K562 (cell line): Measurements from ENCODE around the gene PIANP. TPM values are rescaled to one million over a fixed set of nuclear protein-coding genes. Genes with fewer than 3 reads are reported as not detected.

Experiments used
- ATF7 ChIP-seq: fragments of 450-650 bp; IDR thresholded peaks from 2 replicates; pipeline ENCODE4 v1.7.1; 2014; ENCODE audit warnings: mild to moderate bottlenecking, moderate library complexity
- CAMTA2 ChIP-seq: fragments of 250-450 bp; sonication (Bioruptor Pico); conservative IDR thresholded peaks from 2 replicates; pipeline ENCODE4 v1.5.1; 2022
- ELK3 ChIP-seq: fragments of 450-650 bp; formaldehyde crosslinking; IDR thresholded peaks from 2 replicates; pipeline ENCODE4 v1.4.0; 2020; ENCODE audit warnings: mild to moderate bottlenecking
- FOXJ2 ChIP-seq: fragments of 200-800 bp; sonication (Bioruptor generic); IDR thresholded peaks from 2 replicates; pipeline ENCODE4 v1.6.1; 2016; ENCODE audit warnings: missing genetic modification characterization, missing compliant biosample characterization
- FUS ChIP-seq: fragments of 200-400 bp; formaldehyde crosslinking; optimal IDR thresholded peaks from 2 replicates; pipeline ENCODE3; 2017; ENCODE audit warnings: low read depth, low read length
- HMGN3 ChIP-seq: IDR thresholded peaks from 2 replicates; pipeline ENCODE4 v1.6.1; 2011; ENCODE audit warnings: borderline replicate concordance, low read depth, mild to moderate bottlenecking, mixed read lengths, low read length; ENCODE audit not compliant: insufficient read length; ENCODE audit errors: extremely low read depth
- MAX ChIP-seq: sonication (generic); formaldehyde crosslinking; IDR thresholded peaks from 2 replicates; pipeline ENCODE4 v1.9.0; 2022; ENCODE audit warnings: mild to moderate bottlenecking, missing genetic modification reagents
- NFXL1 ChIP-seq: fragments of 450-650 bp; formaldehyde crosslinking; IDR thresholded peaks from 2 replicates; pipeline ENCODE4 v1.4.0; 2021; ENCODE audit warnings: mild to moderate bottlenecking
- POU5F1 ChIP-seq: fragments of 150-350 bp; IDR thresholded peaks from 2 replicates; pipeline ENCODE4 v1.6.1; 2014; ENCODE audit warnings: borderline replicate concordance, low read length, low read depth, mild to moderate bottlenecking; ENCODE audit not compliant: partially characterized antibody
- SPI1 ChIP-seq: IDR thresholded peaks from 2 replicates; pipeline ENCODE4 v1.6.1; 2011; ENCODE audit warnings: low read depth, low read length, control low read depth, borderline replicate concordance
- TAF15 ChIP-seq: fragments of 200-400 bp; formaldehyde crosslinking; IDR thresholded peaks from 2 replicates; pipeline ENCODE4 v1.6.1; 2017; ENCODE audit warnings: mild to moderate bottlenecking, low read depth, low read length, moderate library complexity
- TCF7L2 ChIP-seq: fragments of 150-350 bp; IDR thresholded peaks from 2 replicates; pipeline ENCODE4 v1.6.1; 2016; ENCODE audit warnings: low read depth, mild to moderate bottlenecking, low read length, moderate library complexity
- USF2 ChIP-seq: sonication (generic); formaldehyde crosslinking; IDR thresholded peaks from 2 replicates; pipeline ENCODE4 v1.5.0; 2020; ENCODE audit warnings: missing genetic modification reagents
- ZFP30 ChIP-seq: fragments of 250-450 bp; sonication (Bioruptor Pico); IDR thresholded peaks from 2 replicates; pipeline ENCODE4 v1.8.0; 2022; ENCODE audit warnings: moderate library complexity, mild to moderate bottlenecking, inconsistent platforms, borderline replicate concordance
- ZNF263 ChIP-seq: sonication (generic); formaldehyde crosslinking; IDR thresholded peaks from 2 replicates; pipeline ENCODE4 v1.8.0; 2022; ENCODE audit warnings: mild to moderate bottlenecking, missing genetic modification reagents, borderline replicate concordance
- ZNF318 ChIP-seq, 2 experiments: fragments of 450-650 bp; IDR thresholded peaks; 2 replicates each; pipeline ENCODE4 v1.6.1; 2016; ENCODE audit warnings: mild to moderate bottlenecking in 2 of 2, borderline replicate concordance in 1 of 2, low read depth in 1 of 2, moderate library complexity in 1 of 2
- ZNF384 ChIP-seq: IDR thresholded peaks from 2 replicates; pipeline ENCODE4 v1.6.1; 2012; ENCODE audit warnings: low read depth, low read length, improper control_type of control experiment
- polyA plus RNA-seq, 8 experiments: library from polyadenylated mRNA; depleted of rRNA in 4 of 8; stranded (reverse) in 5 of 8; unstranded in 3 of 8; fragments of >200 nt; fragmentation: Nextera tagmentation in 2 of 8; fragmentation: Illumina TruSeq in 1 of 8; extraction: Ambion mirVana in 2 of 8; extraction: Trizol in 1 of 8; gene quantifications; 2 replicates each; pipeline versions ENCODE4 v1.2.1 to v1.2.3, GENCODE V29; 2011 to 2014; ENCODE audit warnings: inconsistent platforms in 1 of 8, missing spikeins in 1 of 8
- total RNA-seq, 7 experiments: library from RNA; depleted of rRNA in 6 of 7; stranded (reverse); fragments of >200 nt in 6 of 7; fragmentation: Illumina TruSeq in 2 of 7; extraction: Trizol in 2 of 7; gene quantifications; 2 replicates each; pipeline versions ENCODE4 v1.2.1 to v1.2.3, GENCODE V29; 2011 to 2021; ENCODE audit warnings: low replicate concordance in 1 of 7

Gene PIANP
- total and polyA plus RNA-seq, 9 of the 15 experiments (the other 6 are each of a cell fraction or from before 2014, with no cell fraction given): 0.07 TPM; not detected in 8

GRCh38 chr12:6723607-6724408 lies 23.2 kb upstream of the PIANP start, which contains the start of gene COPS7A (continued):
- TF ChIP-seq ZNF318 (IDR thresholded peaks at IDR 0.05; ENCODE audit: borderline replicate concordance in 1 of 2, low read depth in 1 of 2): no peak
- peak; percentile 96 for TF ChIP-seq MAX (CRISPR knock-in tag)
- TF ChIP-seq ZFP30 (CRISPR knock-in tag): no peak
- TF ChIP-seq FUS: no peak
- no peak for TF ChIP-seq ELK3
- TF ChIP-seq SPI1: peak; percentile 59; the same call in 1 of the 2 replicates
- TF ChIP-seq POU5F1: peak; percentile 6
- TF ChIP-seq NFXL1: no peak
- TF ChIP-seq TAF15: no peak
- TF ChIP-seq FOXJ2: peak; percentile 71; the same call in 1 of the 2 replicates
- peak; percentile 40 for TF ChIP-seq ZNF384
- TF ChIP-seq TCF7L2: no peak
- TF ChIP-seq CAMTA2 (CRISPR knock-in tag): no peak
- peak; percentile 91 for TF ChIP-seq USF2 (CRISPR knock-in tag)
- TF ChIP-seq ZNF263: 0 out of 2 replicates have a peak, but pooled peaks have one; percentile 36
- peak; percentile 82 for TF ChIP-seq HMGN3
- TF ChIP-seq ATF7: peak; percentile 91
